ENCODE measurements around the gene PIP5K1C.

DNA sequence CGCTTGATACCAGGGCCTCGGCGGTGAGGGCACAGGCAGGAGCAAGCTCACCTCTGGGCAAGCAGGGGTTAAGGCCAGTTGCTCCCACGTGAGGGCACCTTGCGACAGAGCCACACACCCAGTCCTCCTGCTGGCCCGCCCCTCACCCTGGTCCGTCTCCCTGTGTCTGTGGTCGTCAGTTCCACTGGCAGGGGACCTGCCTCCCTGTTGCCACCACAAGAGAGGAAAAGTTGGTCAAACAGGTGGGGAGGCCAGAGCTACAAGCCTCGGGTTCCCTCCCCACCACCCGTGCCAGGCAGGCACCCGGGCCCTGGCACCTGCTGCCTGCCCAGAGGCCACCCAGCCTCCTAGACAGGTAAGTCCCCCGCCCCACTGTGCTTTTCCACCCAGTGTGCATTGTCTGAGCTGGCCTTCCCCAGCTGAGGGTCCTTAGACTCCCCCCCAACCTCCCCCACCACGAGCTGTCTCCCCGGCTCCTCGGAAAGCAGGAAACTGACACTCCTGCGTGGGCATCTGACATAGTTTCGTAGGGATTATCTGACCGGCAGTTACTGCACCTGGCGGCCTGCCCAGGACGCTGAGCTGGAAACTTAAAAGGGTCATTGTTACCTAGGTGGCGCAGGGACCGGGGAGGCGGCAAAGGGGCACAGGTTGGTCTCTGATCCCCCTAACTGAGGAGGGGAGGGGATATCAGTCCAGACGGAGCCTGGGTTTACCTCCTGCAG is 8.1 kb upstream of the PIP5K1C start, which contains the start of gene TJP3:
- TF ChIP-seq, protein P1, sequence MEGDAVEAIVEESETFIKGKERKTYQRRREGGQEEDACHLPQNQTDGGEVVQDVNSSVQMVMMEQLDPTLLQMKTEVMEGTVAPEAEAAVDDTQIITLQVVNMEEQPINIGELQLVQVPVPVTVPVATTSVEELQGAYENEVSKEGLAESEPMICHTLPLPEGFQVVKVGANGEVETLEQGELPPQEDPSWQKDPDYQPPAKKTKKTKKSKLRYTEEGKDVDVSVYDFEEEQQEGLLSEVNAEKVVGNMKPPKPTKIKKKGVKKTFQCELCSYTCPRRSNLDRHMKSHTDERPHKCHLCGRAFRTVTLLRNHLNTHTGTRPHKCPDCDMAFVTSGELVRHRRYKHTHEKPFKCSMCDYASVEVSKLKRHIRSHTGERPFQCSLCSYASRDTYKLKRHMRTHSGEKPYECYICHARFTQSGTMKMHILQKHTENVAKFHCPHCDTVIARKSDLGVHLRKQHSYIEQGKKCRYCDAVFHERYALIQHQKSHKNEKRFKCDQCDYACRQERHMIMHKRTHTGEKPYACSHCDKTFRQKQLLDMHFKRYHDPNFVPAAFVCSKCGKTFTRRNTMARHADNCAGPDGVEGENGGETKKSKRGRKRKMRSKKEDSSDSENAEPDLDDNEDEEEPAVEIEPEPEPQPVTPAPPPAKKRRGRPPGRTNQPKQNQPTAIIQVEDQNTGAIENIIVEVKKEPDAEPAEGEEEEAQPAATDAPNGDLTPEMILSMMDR (IDR thresholded peaks at IDR 0.05), result peak in 1 of 3 donors; percentile 10
- TF ChIP-seq POLR2A (IDR thresholded peaks at IDR 0.05) (peak; percentile 32), POLR2AphosphoS5 (IDR thresholded peaks at IDR 0.05) (peak in 1 of 3 donors; percentile 47)

Measured in breast epithelium (tissue), 3 donors.